ENCODE results near the gene HOXB7.

DNA sequence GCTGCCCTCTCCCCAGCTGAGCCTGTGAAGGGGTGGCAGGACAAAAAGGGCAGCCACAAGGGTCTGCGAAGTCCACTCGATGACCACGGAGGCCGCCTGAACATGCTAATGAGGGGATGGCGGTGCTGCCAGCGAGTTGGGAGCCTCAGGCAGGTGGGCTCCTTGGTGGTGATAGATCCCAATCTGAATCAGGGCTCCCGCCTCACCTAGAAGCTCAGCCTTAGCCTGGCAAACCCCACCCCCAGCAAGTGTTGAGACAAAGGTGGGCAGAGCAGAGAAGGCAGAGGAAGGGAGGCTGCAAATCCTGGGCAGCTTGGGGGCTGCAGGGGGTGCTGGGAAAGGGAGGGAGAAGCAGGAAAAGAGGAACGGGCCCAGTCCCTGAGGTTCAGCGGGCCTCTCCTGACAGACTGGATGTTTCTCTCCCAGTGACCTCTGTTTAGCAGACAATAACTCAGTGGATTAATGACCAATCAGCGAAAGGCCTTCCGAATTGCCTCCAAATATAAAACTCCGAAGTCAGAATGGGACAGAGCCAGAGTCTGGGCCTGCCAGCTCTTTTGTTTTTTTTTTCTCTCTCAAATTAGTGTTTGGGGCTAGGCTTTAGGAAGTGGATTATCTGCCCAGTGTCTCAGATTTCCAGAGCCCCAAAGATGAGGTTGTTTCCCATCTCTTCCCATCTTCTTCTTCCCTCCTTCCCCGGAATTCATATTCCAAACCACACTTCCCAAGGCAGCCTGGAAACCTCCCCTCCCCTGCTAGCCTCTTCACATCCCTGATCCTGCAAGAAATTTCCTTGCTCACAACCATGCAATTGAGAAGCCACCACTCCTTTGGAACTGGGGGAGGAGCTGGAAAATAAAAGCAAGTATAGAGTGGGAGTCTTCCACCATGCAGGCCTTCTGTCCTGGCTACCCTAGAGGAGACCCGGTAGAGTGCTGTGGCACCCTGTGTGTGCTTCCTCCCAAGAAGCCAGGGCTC, 50.7 kb downstream of the HOXB7 start:
- TF ChIP-seq, protein P1, sequence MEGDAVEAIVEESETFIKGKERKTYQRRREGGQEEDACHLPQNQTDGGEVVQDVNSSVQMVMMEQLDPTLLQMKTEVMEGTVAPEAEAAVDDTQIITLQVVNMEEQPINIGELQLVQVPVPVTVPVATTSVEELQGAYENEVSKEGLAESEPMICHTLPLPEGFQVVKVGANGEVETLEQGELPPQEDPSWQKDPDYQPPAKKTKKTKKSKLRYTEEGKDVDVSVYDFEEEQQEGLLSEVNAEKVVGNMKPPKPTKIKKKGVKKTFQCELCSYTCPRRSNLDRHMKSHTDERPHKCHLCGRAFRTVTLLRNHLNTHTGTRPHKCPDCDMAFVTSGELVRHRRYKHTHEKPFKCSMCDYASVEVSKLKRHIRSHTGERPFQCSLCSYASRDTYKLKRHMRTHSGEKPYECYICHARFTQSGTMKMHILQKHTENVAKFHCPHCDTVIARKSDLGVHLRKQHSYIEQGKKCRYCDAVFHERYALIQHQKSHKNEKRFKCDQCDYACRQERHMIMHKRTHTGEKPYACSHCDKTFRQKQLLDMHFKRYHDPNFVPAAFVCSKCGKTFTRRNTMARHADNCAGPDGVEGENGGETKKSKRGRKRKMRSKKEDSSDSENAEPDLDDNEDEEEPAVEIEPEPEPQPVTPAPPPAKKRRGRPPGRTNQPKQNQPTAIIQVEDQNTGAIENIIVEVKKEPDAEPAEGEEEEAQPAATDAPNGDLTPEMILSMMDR (conservative IDR thresholded peaks at IDR 0.05; ENCODE audit: low read length), result no peak
- TF ChIP-seq EZH2phosphoT487 (IDR thresholded peaks at IDR 0.05; ENCODE audit: borderline replicate concordance, low read depth, low read length), result no peak

Measured in OCI-LY7 (cell line).